Measurements from ENCODE around the gene CYBA.

- no peak for TF ChIP-seq CTCF (IDR thresholded peaks at IDR 0.05)
- TF ChIP-seq CHD2 (IDR thresholded peaks at IDR 0.05; ENCODE audit: low read length, partially characterized antibody), result no peak
Measured at GRCh38 chr16:88662843-88663606, 12.2 kb upstream of the CYBA start, which contains the start of gene MVD.
